ENCODE data around the gene MGMT. TPM values are rescaled to one million over a fixed set of nuclear protein-coding genes. Genes with fewer than 3 reads are reported as not detected.

The MGMT gene
- total and polyA plus RNA-seq, 4 donors = 28.2 to 79.1 (median 46.0) TPM

DNA sequence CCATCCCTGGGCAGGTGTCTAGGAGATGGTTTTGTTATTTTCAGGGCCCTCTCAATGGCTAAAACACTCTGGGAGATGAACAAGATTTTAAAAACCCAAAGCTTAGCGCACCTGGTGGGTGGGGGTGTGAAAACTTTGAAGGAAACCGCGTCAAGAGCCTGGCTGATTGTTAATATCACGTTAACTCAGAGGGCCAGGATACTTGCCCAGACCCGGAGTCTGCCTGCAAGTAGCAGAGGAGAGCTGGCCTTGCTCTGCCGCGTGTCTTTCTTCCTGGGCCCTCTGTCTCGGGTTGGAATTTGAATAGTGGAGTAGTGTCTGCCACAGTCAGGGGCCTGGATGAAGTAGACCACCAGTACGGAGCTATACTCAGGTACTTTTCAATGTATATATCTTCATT, 1.1 kb downstream of the MGMT start:
- no peaks in the 10 kb centered on the region for H3K27me3 ChIP-seq (ENCODE audit: control insufficient read depth in 4 of 4, insufficient read depth in 4 of 4, low read length in 3 of 4)
- TF ChIP-seq, protein P1, sequence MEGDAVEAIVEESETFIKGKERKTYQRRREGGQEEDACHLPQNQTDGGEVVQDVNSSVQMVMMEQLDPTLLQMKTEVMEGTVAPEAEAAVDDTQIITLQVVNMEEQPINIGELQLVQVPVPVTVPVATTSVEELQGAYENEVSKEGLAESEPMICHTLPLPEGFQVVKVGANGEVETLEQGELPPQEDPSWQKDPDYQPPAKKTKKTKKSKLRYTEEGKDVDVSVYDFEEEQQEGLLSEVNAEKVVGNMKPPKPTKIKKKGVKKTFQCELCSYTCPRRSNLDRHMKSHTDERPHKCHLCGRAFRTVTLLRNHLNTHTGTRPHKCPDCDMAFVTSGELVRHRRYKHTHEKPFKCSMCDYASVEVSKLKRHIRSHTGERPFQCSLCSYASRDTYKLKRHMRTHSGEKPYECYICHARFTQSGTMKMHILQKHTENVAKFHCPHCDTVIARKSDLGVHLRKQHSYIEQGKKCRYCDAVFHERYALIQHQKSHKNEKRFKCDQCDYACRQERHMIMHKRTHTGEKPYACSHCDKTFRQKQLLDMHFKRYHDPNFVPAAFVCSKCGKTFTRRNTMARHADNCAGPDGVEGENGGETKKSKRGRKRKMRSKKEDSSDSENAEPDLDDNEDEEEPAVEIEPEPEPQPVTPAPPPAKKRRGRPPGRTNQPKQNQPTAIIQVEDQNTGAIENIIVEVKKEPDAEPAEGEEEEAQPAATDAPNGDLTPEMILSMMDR (IDR thresholded peaks at IDR 0.05; ENCODE audit: low read depth, low read length, missing input control) = no peak
- no peak for TF ChIP-seq RXRA (IDR thresholded peaks at IDR 0.05)
- peaks cover 0 to 6% (median 0%) of the 10 kb centered on the region in 4 donors for H3K36me3 ChIP-seq (ENCODE audit: control insufficient read depth in 4 of 4, insufficient read depth in 3 of 4, low read depth in 1 of 4, low read length in 3 of 4)
- H3K4me1 ChIP-seq (ENCODE audit: control insufficient read depth in 4 of 4, insufficient read depth in 4 of 4, low read length in 3 of 4) = peaks cover 18 to 57% (median 41%) of the 10 kb centered on the region in 4 donors
- H3K9me3 ChIP-seq (ENCODE audit: control insufficient read depth in 4 of 4, low read length in 3 of 4) = no peaks in the 10 kb centered on the region
- no peak for DNase-seq (ENCODE audit: low spot score)
- 55% methylated on average over 9 of the region's 9 CpGs for WGBS
- peak overlapping the region; percentile 70 to 86 for H3K27ac ChIP-seq (ENCODE audit: low read depth in 1 of 2, low read length in 2 of 2)
- peak overlapping the region; percentile 24 to 35 (median 33) for H3K4me3 ChIP-seq (ENCODE audit: low read depth in 1 of 3, low read length in 3 of 3)
- H3K9ac ChIP-seq (ENCODE audit: low read depth in 1 of 2, low read length in 2 of 2) = peak overlapping the region; percentile 51 to 52

- H3K4me1 ChIP-seq (ENCODE audit: control insufficient read depth in 4 of 4, insufficient read depth in 4 of 4, low read length in 3 of 4) = peaks cover 19 to 57% (median 41%) of the 10 kb centered on the region in 4 donors
- peaks cover 0 to 6% (median 0%) of the 10 kb centered on the region in 4 donors for H3K36me3 ChIP-seq (ENCODE audit: control insufficient read depth in 4 of 4, insufficient read depth in 3 of 4, low read depth in 1 of 4, low read length in 3 of 4)
- TF ChIP-seq JUND (IDR thresholded peaks at IDR 0.05) (peak in 1 of 2 donors; percentile 44), RAD21 (IDR thresholded peaks at IDR 0.05) (peak; percentile 33 to 58), TAF1 (conservative IDR thresholded peaks at IDR 0.05) (no peak), HNF4A (conservative IDR thresholded peaks at IDR 0.05) (peak; percentile 69 to 73), NR2F2 (IDR thresholded peaks at IDR 0.05) (no peak), YY1 (IDR thresholded peaks at IDR 0.05) (peak; percentile 25), HNF4G (IDR thresholded peaks at IDR 0.05) (peak; percentile 24), ZBTB33 (IDR thresholded peaks at IDR 0.05) (no peak), SP1 (IDR thresholded peaks at IDR 0.05) (peak; percentile 48), RXRA (IDR thresholded peaks at IDR 0.05) (peak; percentile 23 to 60), FOXA1 (IDR thresholded peaks at IDR 0.05) (no peak), FOXA2 (IDR thresholded peaks at IDR 0.05) (peak; percentile 68), REST (IDR thresholded peaks at IDR 0.05) (peak; percentile 19)
- H3K27me3 ChIP-seq (ENCODE audit: control insufficient read depth in 4 of 4, insufficient read depth in 4 of 4, low read length in 3 of 4) = no peaks in the 10 kb centered on the region
- H3K27ac ChIP-seq (ENCODE audit: low read depth in 1 of 2, low read length in 2 of 2) = peak overlapping the region; percentile 74 to 84
- H3K9ac ChIP-seq (ENCODE audit: low read depth in 1 of 2, low read length in 2 of 2) = peak overlapping the region in 1 of 2 donors; percentile 31
- H3K4me3 ChIP-seq (ENCODE audit: low read depth in 1 of 3, low read length in 3 of 3) = peak overlapping the region in 1 of 3 donors; percentile 28
- H3K9me3 ChIP-seq (ENCODE audit: control insufficient read depth in 4 of 4, low read length in 3 of 4) = no peaks in the 10 kb centered on the region
- 34% methylated on average over 11 of the region's 11 CpGs for whole genome bisulfite sequencing
- no peak for DNase-seq (ENCODE audit: low spot score)
Observed at GRCh38 chr10:129470103-129470851, 3.2 kb downstream of the MGMT start.

All from liver (tissue), 9 donors.